GM18511 (cell line): Measurements from ENCODE around the gene TPX2.
"Not testable (repeated sequence)": the region's sequence is repeated elsewhere in the genome, so short reads cannot be mapped to it uniquely, and the experiment has no call there.

Experiments used
- ATAC-seq: cut with Tn5 transposase; IDR thresholded peaks from one replicate; pipeline ENCODE4 v1.9.1; 2021; ENCODE audit warnings: mild to moderate bottlenecking, moderate library complexity; ENCODE audit not compliant: unreplicated experiment

The TPX2 gene

GRCh38 chr20:31809661-31810060, 70.6 kb downstream of the TPX2 start:
- no peak for ATAC-seq

GRCh38 chr20:31811198-31811597, 72.1 kb downstream of the TPX2 start:
- no peak for ATAC-seq

- ATAC-seq = no peak
Measured at GRCh38 chr20:31811796-31812728, 73.0 kb downstream of the TPX2 start.

- no peak for ATAC-seq
Measured at GRCh38 chr20:31813611-31814010, 74.5 kb downstream of the TPX2 start.

GRCh38 chr20:31814142-31814541, 75.1 kb downstream of the TPX2 start:
- not testable (repeated sequence) for ATAC-seq

- ATAC-seq = no peak
Measured at GRCh38 chr20:31815408-31816188, 76.5 kb downstream of the TPX2 start.

GRCh38 chr20:31816221-31816620, 77.1 kb downstream of the TPX2 start:
- no peak for ATAC-seq

GRCh38 chr20:31817461-31817860, 78.4 kb downstream of the TPX2 start:
- no peak for ATAC-seq

GRCh38 chr20:31818376-31818908, 79.4 kb downstream of the TPX2 start:
- no peak for ATAC-seq

GRCh38 chr20:31819083-31819784, 80.1 kb downstream of the TPX2 start, which contains the start of gene MYLK2:
Gene MYLK2 (plus strand): TSS chr20:31819356. CDS start chr20:31819581, 225 bp downstream.
- no peak for ATAC-seq

- no peak for ATAC-seq
Measured at GRCh38 chr20:31820228-31820627, 81.1 kb downstream of the TPX2 start.

- ATAC-seq = no peak
Measured at GRCh38 chr20:31821427-31821826, 82.3 kb downstream of the TPX2 start.

GRCh38 chr20:31822421-31823330, 83.6 kb downstream of the TPX2 start:
- peak; percentile 72 for ATAC-seq

GRCh38 chr20:31823360-31824124, 84.5 kb downstream of the TPX2 start:
- no peak for ATAC-seq

GRCh38 chr20:31824125-31824485, 85.0 kb downstream of the TPX2 start:
- no peak for ATAC-seq

- ATAC-seq = no peak
Measured at GRCh38 chr20:31824554-31825313, 85.6 kb downstream of the TPX2 start.

GRCh38 chr20:31826074-31826473, 87.0 kb downstream of the TPX2 start:
- ATAC-seq = no peak

GRCh38 chr20:31827059-31827458, 88.0 kb downstream of the TPX2 start:
- ATAC-seq = no peak
